K562 (cell line): ENCODE measurements around the gene NEURL4.

Source experiments
- BCLAF1 ChIP-seq, 2 experiments: fragments of 450-650 bp in 1 of 2; IDR thresholded peaks; 2 replicates each; pipeline ENCODE4 v1.6.1; 2011 to 2017; ENCODE audit warnings: low read depth in 2 of 2, antibody characterized with exemption in 1 of 2, borderline replicate concordance in 1 of 2, low read length in 1 of 2, mild to moderate bottlenecking in 1 of 2, mixed read lengths in 1 of 2; ENCODE audit not compliant: control insufficient read depth in 1 of 2
- EZH2 ChIP-seq: IDR thresholded peaks from 2 replicates; pipeline ENCODE4 v1.6.1; 2012; ENCODE audit warnings: low read depth, mild to moderate bottlenecking, inconsistent platforms, low read length, borderline replicate concordance
- KLF6 ChIP-seq: fragments of 250-450 bp; sonication (Bioruptor Pico); IDR thresholded peaks from 2 replicates; pipeline ENCODE4 v1.4.0; 2020; ENCODE audit warnings: mild to moderate bottlenecking, moderate library complexity, borderline replicate concordance
- PPARD ChIP-seq: fragments of 250-450 bp; sonication (Bioruptor Pico); IDR thresholded peaks from 2 replicates; pipeline ENCODE4 v1.8.0; 2022; ENCODE audit warnings: inconsistent platforms, mild to moderate bottlenecking, moderate library complexity

GRCh38 chr17:7370853-7371252, 41.7 kb upstream of the NEURL4 start:
- TF ChIP-seq EZH2 (no peak), BCLAF1 (IDR thresholded peaks at IDR 0.05; ENCODE audit: borderline replicate concordance in 1 of 2, control insufficient read depth in 1 of 2, low read depth in 2 of 2, low read length in 1 of 2) (no peak), PPARD (no peak), KLF6 (no peak)
